ENCODE data around the gene SNAPC4. TPM values are rescaled to one million over a fixed set of nuclear protein-coding genes. Genes with fewer than 3 reads are reported as not detected.

The SNAPC4 gene
- total RNA-seq, 1 donor from 2014 or later = 3.7 TPM

GRCh38 chr9:136443687-136444086 lies 43.7 kb upstream of the SNAPC4 start:
- Histone ChIP-seq H3K27me3 (ENCODE audit: control insufficient read depth, insufficient read depth, low read length) (no peaks in the 10 kb centered on the region), H3K36me3 (ENCODE audit: control insufficient read depth, insufficient read depth, low read length) (peaks cover 37% of the 10 kb centered on the region), H3K4me3 (ENCODE audit: low read depth, low read length) (no peak overlapping the region)
- TF ChIP-seq CTCF (IDR thresholded peaks at IDR 0.05; ENCODE audit: insufficient read depth, low read length, severe bottlenecking) = no peak
- no peak for DNase-seq (ENCODE audit: low read depth)
- FAIRE-seq = no peak

- DNase-seq (ENCODE audit: low read depth) (no peak), FAIRE-seq (no peak)
- Histone ChIP-seq H3K36me3 (ENCODE audit: control insufficient read depth, insufficient read depth, low read length) (peaks cover 37% of the 10 kb centered on the region), H3K4me3 (ENCODE audit: low read depth, low read length) (no peak overlapping the region), H3K27me3 (ENCODE audit: control insufficient read depth, insufficient read depth, low read length) (no peaks in the 10 kb centered on the region)
- no peak for TF ChIP-seq CTCF (IDR thresholded peaks at IDR 0.05; ENCODE audit: insufficient read depth, low read length, severe bottlenecking)
These were observed 43.1 kb upstream of the SNAPC4 start for GRCh38 chr9:136443087-136443486.

GRCh38 chr9:136442265-136442664 lies 42.3 kb upstream of the SNAPC4 start:
- no peak for FAIRE-seq
- H3K36me3 ChIP-seq (ENCODE audit: control insufficient read depth, insufficient read depth, low read length) = peaks cover 32% of the 10 kb centered on the region
- H3K4me3 ChIP-seq (ENCODE audit: low read depth, low read length) = no peak overlapping the region
- DNase-seq (ENCODE audit: low read depth) = no peak
- no peaks in the 10 kb centered on the region for H3K27me3 ChIP-seq (ENCODE audit: control insufficient read depth, insufficient read depth, low read length)
- TF ChIP-seq CTCF (IDR thresholded peaks at IDR 0.05; ENCODE audit: insufficient read depth, low read length, severe bottlenecking) = no peak

GRCh38 chr9:136441681-136442245 lies 41.8 kb upstream of the SNAPC4 start:
- Histone ChIP-seq H3K27me3 (ENCODE audit: control insufficient read depth, insufficient read depth, low read length) (no peaks in the 10 kb centered on the region), H3K4me3 (ENCODE audit: low read depth, low read length) (no peak overlapping the region), H3K36me3 (ENCODE audit: control insufficient read depth, insufficient read depth, low read length) (peaks cover 27% of the 10 kb centered on the region)
- no peak for DNase-seq (ENCODE audit: low read depth)
- no peak for TF ChIP-seq CTCF (IDR thresholded peaks at IDR 0.05; ENCODE audit: insufficient read depth, low read length, severe bottlenecking)
- FAIRE-seq = no peak

GRCh38 chr9:136441191-136441680 lies 41.3 kb upstream of the SNAPC4 start:
- H3K36me3 ChIP-seq (ENCODE audit: control insufficient read depth, insufficient read depth, low read length) = peaks cover 26% of the 10 kb centered on the region
- H3K4me3 ChIP-seq (ENCODE audit: low read depth, low read length) = no peak overlapping the region
- FAIRE-seq (no peak), DNase-seq (ENCODE audit: low read depth) (no peak)
- H3K27me3 ChIP-seq (ENCODE audit: control insufficient read depth, insufficient read depth, low read length) = no peaks in the 10 kb centered on the region
- no peak for TF ChIP-seq CTCF (IDR thresholded peaks at IDR 0.05; ENCODE audit: insufficient read depth, low read length, severe bottlenecking)

Data from bronchial epithelial cell (primary cell).